Measurements from ENCODE around the gene PAX8.
"Not testable (repeated sequence)": the region's sequence is repeated elsewhere in the genome, so short reads cannot be mapped to it uniquely, and the experiment has no call there.

The PAX8 gene

GRCh38 chr2:113278742-113279139 is at the start of gene PAX8:
PAX8 (minus strand) TSS chr2:113278921; CDS start chr2:113278394, 527 bp downstream.
- DNase-seq (ENCODE audit: low spot score) = no peak
- in situ Hi-C loops (cut with MboI; ENCODE audit: low sequenced_read_pairs, unreplicated experiment) = no loop called here
- no peak for TF ChIP-seq CTCF (IDR thresholded peaks at IDR 0.05; ENCODE audit: borderline replicate concordance, control extremely low read depth, extremely low read depth, insufficient read depth, missing control alignments)

- in situ Hi-C loops (cut with MboI; ENCODE audit: low sequenced_read_pairs, unreplicated experiment) = no loop called here
- TF ChIP-seq CTCF (IDR thresholded peaks at IDR 0.05; ENCODE audit: borderline replicate concordance, control extremely low read depth, extremely low read depth, insufficient read depth, missing control alignments) = no peak
- DNase-seq (ENCODE audit: low spot score) = no peak
These were observed 49.3 kb upstream of the PAX8 start for GRCh38 chr2:113328043-113328442.

GRCh38 chr2:113325161-113325731 is 46.5 kb upstream of the PAX8 start:
- DNase-seq (ENCODE audit: low spot score); in situ Hi-C loops (cut with MboI; ENCODE audit: low sequenced_read_pairs, unreplicated experiment): not testable (repeated sequence)

- DNase-seq (ENCODE audit: low spot score) = peak; percentile 79
- in situ Hi-C loops (cut with MboI; ENCODE audit: low sequenced_read_pairs, unreplicated experiment) = no loop called here
- no peak for TF ChIP-seq CTCF (IDR thresholded peaks at IDR 0.05; ENCODE audit: borderline replicate concordance, control extremely low read depth, extremely low read depth, insufficient read depth, missing control alignments)
These were observed 46.0 kb upstream of the PAX8 start for GRCh38 chr2:113324684-113325160.

GRCh38 chr2:113323129-113323528 is 44.4 kb upstream of the PAX8 start:
- DNase-seq (ENCODE audit: low spot score); in situ Hi-C loops (cut with MboI; ENCODE audit: low sequenced_read_pairs, unreplicated experiment): not testable (repeated sequence)

GRCh38 chr2:113320106-113320505 is 41.4 kb upstream of the PAX8 start:
- DNase-seq (ENCODE audit: low spot score); in situ Hi-C loops (cut with MboI; ENCODE audit: low sequenced_read_pairs, unreplicated experiment): not testable (repeated sequence)

- in situ Hi-C loops (cut with MboI; ENCODE audit: low sequenced_read_pairs, unreplicated experiment); DNase-seq (ENCODE audit: low spot score): not testable (repeated sequence)
These were observed 40.2 kb upstream of the PAX8 start for GRCh38 chr2:113318941-113319340.

- no peak for TF ChIP-seq CTCF (IDR thresholded peaks at IDR 0.05; ENCODE audit: borderline replicate concordance, control extremely low read depth, extremely low read depth, insufficient read depth, missing control alignments)
- DNase-seq (ENCODE audit: low spot score) = no peak
- in situ Hi-C loops (cut with MboI; ENCODE audit: low sequenced_read_pairs, unreplicated experiment) = no loop called here
These were observed 37.4 kb upstream of the PAX8 start for GRCh38 chr2:113316085-113316484.

- in situ Hi-C loops (cut with MboI; ENCODE audit: low sequenced_read_pairs, unreplicated experiment); DNase-seq (ENCODE audit: low spot score): not testable (repeated sequence)
These were observed 35.9 kb upstream of the PAX8 start for GRCh38 chr2:113314663-113315062.

- in situ Hi-C loops (cut with MboI; ENCODE audit: low sequenced_read_pairs, unreplicated experiment) = not testable (repeated sequence)
These were observed 35.5 kb upstream of the PAX8 start for GRCh38 chr2:113314176-113314575.

GRCh38 chr2:113311781-113312180 is 33.1 kb upstream of the PAX8 start:
- DNase-seq (ENCODE audit: low spot score); in situ Hi-C loops (cut with MboI; ENCODE audit: low sequenced_read_pairs, unreplicated experiment): not testable (repeated sequence)

More at GRCh38 chr2:113314176-113314575, 35.5 kb upstream of the PAX8 start:
- DNase-seq (ENCODE audit: low spot score) = not testable (repeated sequence)

- in situ Hi-C loops (cut with MboI; ENCODE audit: low sequenced_read_pairs, unreplicated experiment); DNase-seq (ENCODE audit: low spot score): not testable (repeated sequence)
These were observed 32.5 kb upstream of the PAX8 start for GRCh38 chr2:113311191-113311590.

Measured in GM13976 (cell line).